Measurements from ENCODE around the gene FNDC3B. TPM values are rescaled to one million over a fixed set of nuclear protein-coding genes. Genes with fewer than 3 reads are reported as not detected.

Gene FNDC3B
- total RNA-seq, 1 experiment from 2014 or later = 173 TPM

- no TSS peak for BruUV-seq (replicated peaks)
- CTCF ChIA-PET = no interaction called here
- Histone ChIP-seq H3K27ac (ENCODE audit: low read length) (no peak overlapping the region), H3K27me3 (ENCODE audit: control insufficient read depth, insufficient read depth, low read length) (no peaks in the 10 kb centered on the region), H3K36me3 (ENCODE audit: control insufficient read depth, insufficient read depth, low read length) (no peaks in the 10 kb centered on the region), H3K4me3 (ENCODE audit: low read depth in 2 of 2, low read length in 2 of 2) (no peak overlapping the region), H3K4me1 (ENCODE audit: control insufficient read depth, insufficient read depth, low read length) (no peaks in the 10 kb centered on the region), H3K9me3 (ENCODE audit: control insufficient read depth, insufficient read depth, low read depth, low read length) (no peaks in the 10 kb centered on the region)
- ATAC-seq (no peak), DNase-seq (ENCODE audit: low read depth, low spot score) (no peak)
- POLR2A ChIA-PET = no interaction called here
- in situ Hi-C loops (cut with HindIII; ENCODE audit: low pct_unique_long_range_greater_than_20kb, low sequenced_read_pairs) = no loop called here
- intact Hi-C loops (cut with micrococcal nuclease; ENCODE audit: unreplicated experiment) = no loop called here
- TF ChIP-seq TCF7L2 (IDR thresholded peaks at IDR 0.05; ENCODE audit: low read depth, low read length) = no peak
- no peak for TF ChIP-seq CTCF (IDR thresholded peaks at IDR 0.05)
- TF ChIP-seq POLR2AphosphoS5 (IDR thresholded peaks at IDR 0.05; ENCODE audit: low read depth, low read length) = no peak
- TF ChIP-seq, protein P1, sequence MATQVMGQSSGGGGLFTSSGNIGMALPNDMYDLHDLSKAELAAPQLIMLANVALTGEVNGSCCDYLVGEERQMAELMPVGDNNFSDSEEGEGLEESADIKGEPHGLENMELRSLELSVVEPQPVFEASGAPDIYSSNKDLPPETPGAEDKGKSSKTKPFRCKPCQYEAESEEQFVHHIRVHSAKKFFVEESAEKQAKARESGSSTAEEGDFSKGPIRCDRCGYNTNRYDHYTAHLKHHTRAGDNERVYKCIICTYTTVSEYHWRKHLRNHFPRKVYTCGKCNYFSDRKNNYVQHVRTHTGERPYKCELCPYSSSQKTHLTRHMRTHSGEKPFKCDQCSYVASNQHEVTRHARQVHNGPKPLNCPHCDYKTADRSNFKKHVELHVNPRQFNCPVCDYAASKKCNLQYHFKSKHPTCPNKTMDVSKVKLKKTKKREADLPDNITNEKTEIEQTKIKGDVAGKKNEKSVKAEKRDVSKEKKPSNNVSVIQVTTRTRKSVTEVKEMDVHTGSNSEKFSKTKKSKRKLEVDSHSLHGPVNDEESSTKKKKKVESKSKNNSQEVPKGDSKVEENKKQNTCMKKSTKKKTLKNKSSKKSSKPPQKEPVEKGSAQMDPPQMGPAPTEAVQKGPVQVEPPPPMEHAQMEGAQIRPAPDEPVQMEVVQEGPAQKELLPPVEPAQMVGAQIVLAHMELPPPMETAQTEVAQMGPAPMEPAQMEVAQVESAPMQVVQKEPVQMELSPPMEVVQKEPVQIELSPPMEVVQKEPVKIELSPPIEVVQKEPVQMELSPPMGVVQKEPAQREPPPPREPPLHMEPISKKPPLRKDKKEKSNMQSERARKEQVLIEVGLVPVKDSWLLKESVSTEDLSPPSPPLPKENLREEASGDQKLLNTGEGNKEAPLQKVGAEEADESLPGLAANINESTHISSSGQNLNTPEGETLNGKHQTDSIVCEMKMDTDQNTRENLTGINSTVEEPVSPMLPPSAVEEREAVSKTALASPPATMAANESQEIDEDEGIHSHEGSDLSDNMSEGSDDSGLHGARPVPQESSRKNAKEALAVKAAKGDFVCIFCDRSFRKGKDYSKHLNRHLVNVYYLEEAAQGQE (IDR thresholded peaks at IDR 0.05; ENCODE audit: insufficient read depth in 1 of 2, low read depth in 2 of 2, low read length in 1 of 2) = no peak
- TF ChIP-seq SIN3A (IDR thresholded peaks at IDR 0.05; ENCODE audit: borderline replicate concordance, insufficient read depth, low read depth, low read length) = no peak
Observed at GRCh38 chr3:172023915-172024314, 15.5 kb upstream of the FNDC3B start.

- POLR2A ChIA-PET = no interaction called here
- ATAC-seq = no peak
- CTCF ChIA-PET = no interaction called here
- no peaks in the 10 kb centered on the region for H3K27me3 ChIP-seq (ENCODE audit: control insufficient read depth, insufficient read depth, low read length)
- H3K4me1 ChIP-seq (ENCODE audit: control insufficient read depth, insufficient read depth, low read length) = no peaks in the 10 kb centered on the region
- no peak for DNase-seq (ENCODE audit: low read depth, low spot score)
- H3K36me3 ChIP-seq (ENCODE audit: control insufficient read depth, insufficient read depth, low read length) = no peaks in the 10 kb centered on the region
- no peak overlapping the region for H3K27ac ChIP-seq (ENCODE audit: low read length)
- in situ Hi-C loops (cut with HindIII; ENCODE audit: low pct_unique_long_range_greater_than_20kb, low sequenced_read_pairs) (no loop called here), intact Hi-C loops (cut with micrococcal nuclease; ENCODE audit: unreplicated experiment) (no loop called here)
- no TSS peak for BruUV-seq (replicated peaks)
- no peaks in the 10 kb centered on the region for H3K9me3 ChIP-seq (ENCODE audit: control insufficient read depth, insufficient read depth, low read depth, low read length)
- TF ChIP-seq, protein P1 (IDR thresholded peaks at IDR 0.05; ENCODE audit: insufficient read depth in 1 of 2, low read depth in 2 of 2, low read length in 1 of 2) = no peak
- TF ChIP-seq POLR2AphosphoS5 (IDR thresholded peaks at IDR 0.05; ENCODE audit: low read depth, low read length) (no peak), CTCF (IDR thresholded peaks at IDR 0.05) (no peak), SIN3A (IDR thresholded peaks at IDR 0.05; ENCODE audit: borderline replicate concordance, insufficient read depth, low read depth, low read length) (no peak), TCF7L2 (IDR thresholded peaks at IDR 0.05; ENCODE audit: low read depth, low read length) (no peak)
- H3K4me3 ChIP-seq (ENCODE audit: low read depth in 2 of 2, low read length in 2 of 2) = no peak overlapping the region
Observed at GRCh38 chr3:172024679-172025078, 14.7 kb upstream of the FNDC3B start.
